ENCODE data around the gene DMD.
A peak's percentile ranks its signal among the peaks of the same experiment; 100 is the strongest.
"Not testable (repeated sequence)": the region's sequence is repeated elsewhere in the genome, so short reads cannot be mapped to it uniquely, and the experiment has no call there.

DMD gene

GRCh38 chrX:32530802-32531403 lies 680.4 kb downstream of the DMD start:
- no peaks in the 10 kb centered on the region for H3F3A ChIP-seq (ENCODE audit: low read depth)
- H3K9ac ChIP-seq (ENCODE audit: low read depth, low read length, poor library complexity, severe bottlenecking), result no peak overlapping the region
- H3K9me2 ChIP-seq (replicated peaks; ENCODE audit: low read depth, low read length), result no peaks in the 10 kb centered on the region
- H3K79me2 ChIP-seq (ENCODE audit: insufficient read depth, low read length), result no peaks in the 10 kb centered on the region
- H4K20me1 ChIP-seq (ENCODE audit: insufficient read depth, low read length, poor library complexity, severe bottlenecking), result no peaks in the 10 kb centered on the region
- no peaks in the 10 kb centered on the region for H3K36me3 ChIP-seq (ENCODE audit: insufficient read depth, low read length)
- no peaks in the 10 kb centered on the region for H3K4me1 ChIP-seq (ENCODE audit: insufficient read depth, low read length, poor library complexity, severe bottlenecking)
- H3K4me2 ChIP-seq (ENCODE audit: low read depth, low read length, poor library complexity, severe bottlenecking), result peak overlapping the region; percentile 52
- TF ChIP-seq, protein P1, sequence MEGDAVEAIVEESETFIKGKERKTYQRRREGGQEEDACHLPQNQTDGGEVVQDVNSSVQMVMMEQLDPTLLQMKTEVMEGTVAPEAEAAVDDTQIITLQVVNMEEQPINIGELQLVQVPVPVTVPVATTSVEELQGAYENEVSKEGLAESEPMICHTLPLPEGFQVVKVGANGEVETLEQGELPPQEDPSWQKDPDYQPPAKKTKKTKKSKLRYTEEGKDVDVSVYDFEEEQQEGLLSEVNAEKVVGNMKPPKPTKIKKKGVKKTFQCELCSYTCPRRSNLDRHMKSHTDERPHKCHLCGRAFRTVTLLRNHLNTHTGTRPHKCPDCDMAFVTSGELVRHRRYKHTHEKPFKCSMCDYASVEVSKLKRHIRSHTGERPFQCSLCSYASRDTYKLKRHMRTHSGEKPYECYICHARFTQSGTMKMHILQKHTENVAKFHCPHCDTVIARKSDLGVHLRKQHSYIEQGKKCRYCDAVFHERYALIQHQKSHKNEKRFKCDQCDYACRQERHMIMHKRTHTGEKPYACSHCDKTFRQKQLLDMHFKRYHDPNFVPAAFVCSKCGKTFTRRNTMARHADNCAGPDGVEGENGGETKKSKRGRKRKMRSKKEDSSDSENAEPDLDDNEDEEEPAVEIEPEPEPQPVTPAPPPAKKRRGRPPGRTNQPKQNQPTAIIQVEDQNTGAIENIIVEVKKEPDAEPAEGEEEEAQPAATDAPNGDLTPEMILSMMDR (conservative IDR thresholded peaks at IDR 0.05; ENCODE audit: low read length), result peak; percentile 70
- TF ChIP-seq EZH2phosphoT487 (IDR thresholded peaks at IDR 0.05; ENCODE audit: borderline replicate concordance), result no peak
- no peaks in the 10 kb centered on the region for H3K27me3 ChIP-seq (ENCODE audit: insufficient read depth, low read length, poor library complexity, severe bottlenecking)
- peak overlapping the region; percentile 64 for H3K4me3 ChIP-seq (ENCODE audit: low read length, poor library complexity, severe bottlenecking)
- peak overlapping the region; percentile 86 for H2AFZ ChIP-seq (ENCODE audit: low read length)
- no peaks in the 10 kb centered on the region for H3K9me3 ChIP-seq (ENCODE audit: insufficient read depth, low read depth, low read length)

DNA sequence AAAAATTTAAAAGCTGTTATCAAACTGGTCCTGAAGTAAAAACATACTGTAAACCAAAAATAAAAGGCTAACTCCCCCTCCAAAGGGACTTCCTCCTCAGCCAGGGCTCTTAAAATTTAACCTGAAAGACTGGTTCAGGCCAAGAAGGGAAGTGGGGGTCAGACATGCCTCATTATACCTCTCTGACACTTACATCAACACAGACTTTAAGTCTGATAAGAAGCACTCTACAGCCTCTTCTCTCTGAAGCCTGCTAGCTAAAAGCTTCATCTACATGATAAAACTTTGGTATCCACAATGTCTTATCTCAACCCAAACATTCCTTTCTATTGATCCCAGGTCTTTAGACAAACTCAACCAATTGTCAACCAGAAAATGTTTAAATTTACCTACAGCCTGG lies 682.9 kb downstream of the DMD start:
- not testable (repeated sequence) for H3K9me3 ChIP-seq (ENCODE audit: insufficient read depth, low read depth, low read length); H3K36me3 ChIP-seq (ENCODE audit: insufficient read depth, low read length); H3K4me3 ChIP-seq (ENCODE audit: low read length, poor library complexity, severe bottlenecking); H3K27me3 ChIP-seq (ENCODE audit: insufficient read depth, low read length, poor library complexity, severe bottlenecking); H2AFZ ChIP-seq (ENCODE audit: low read length); H3F3A ChIP-seq (ENCODE audit: low read depth); H3K9ac ChIP-seq (ENCODE audit: low read depth, low read length, poor library complexity, severe bottlenecking); H4K20me1 ChIP-seq (ENCODE audit: insufficient read depth, low read length, poor library complexity, severe bottlenecking); H3K9me2 ChIP-seq (replicated peaks; ENCODE audit: low read depth, low read length); H3K79me2 ChIP-seq (ENCODE audit: insufficient read depth, low read length); H3K4me2 ChIP-seq (ENCODE audit: low read depth, low read length, poor library complexity, severe bottlenecking); H3K4me1 ChIP-seq (ENCODE audit: insufficient read depth, low read length, poor library complexity, severe bottlenecking)

DNA sequence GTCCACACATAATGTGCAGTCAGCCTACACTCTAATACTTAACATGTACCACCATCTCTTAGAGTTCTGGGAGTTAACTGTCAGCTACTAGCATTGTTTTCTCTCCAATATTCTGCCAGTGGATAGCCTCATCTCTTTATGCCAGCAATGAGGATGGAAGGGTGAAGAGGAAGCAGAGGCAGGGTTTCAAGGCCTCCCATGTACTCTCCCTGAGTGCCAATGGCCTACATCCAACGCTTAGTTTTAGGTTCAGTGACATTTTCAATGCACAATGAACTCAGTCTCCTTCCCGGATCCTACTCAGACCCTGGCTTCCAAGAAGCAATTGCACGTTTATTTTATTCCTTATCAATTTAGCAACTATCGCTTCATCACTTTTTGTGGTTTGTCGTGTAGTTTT lies 686.1 kb downstream of the DMD start:
- H2AFZ ChIP-seq (ENCODE audit: low read length), result no peak overlapping the region
- H3K4me2 ChIP-seq (ENCODE audit: low read depth, low read length, poor library complexity, severe bottlenecking), result no peak overlapping the region
- H4K20me1 ChIP-seq (ENCODE audit: insufficient read depth, low read length, poor library complexity, severe bottlenecking), result no peaks in the 10 kb centered on the region
- no peaks in the 10 kb centered on the region for H3K9me2 ChIP-seq (replicated peaks; ENCODE audit: low read depth, low read length)
- no peak for TF ChIP-seq EZH2phosphoT487 (IDR thresholded peaks at IDR 0.05; ENCODE audit: borderline replicate concordance)
- TF ChIP-seq, protein P1 (conservative IDR thresholded peaks at IDR 0.05; ENCODE audit: low read length), result no peak
- H3K36me3 ChIP-seq (ENCODE audit: insufficient read depth, low read length), result no peaks in the 10 kb centered on the region
- H3K9me3 ChIP-seq (ENCODE audit: insufficient read depth, low read depth, low read length), result no peaks in the 10 kb centered on the region
- no peaks in the 10 kb centered on the region for H3K27me3 ChIP-seq (ENCODE audit: insufficient read depth, low read length, poor library complexity, severe bottlenecking)
- no peaks in the 10 kb centered on the region for H3F3A ChIP-seq (ENCODE audit: low read depth)
- H3K4me3 ChIP-seq (ENCODE audit: low read length, poor library complexity, severe bottlenecking), result no peak overlapping the region
- no peak overlapping the region for H3K9ac ChIP-seq (ENCODE audit: low read depth, low read length, poor library complexity, severe bottlenecking)
- H3K79me2 ChIP-seq (ENCODE audit: insufficient read depth, low read length), result no peaks in the 10 kb centered on the region
- H3K4me1 ChIP-seq (ENCODE audit: insufficient read depth, low read length, poor library complexity, severe bottlenecking), result no peaks in the 10 kb centered on the region

- no peaks in the 10 kb centered on the region for H4K20me1 ChIP-seq (ENCODE audit: insufficient read depth, low read length, poor library complexity, severe bottlenecking)
- H3K36me3 ChIP-seq (ENCODE audit: insufficient read depth, low read length), result no peaks in the 10 kb centered on the region
- H3K4me2 ChIP-seq (ENCODE audit: low read depth, low read length, poor library complexity, severe bottlenecking), result no peak overlapping the region
- H3K79me2 ChIP-seq (ENCODE audit: insufficient read depth, low read length), result no peaks in the 10 kb centered on the region
- no peak overlapping the region for H2AFZ ChIP-seq (ENCODE audit: low read length)
- no peaks in the 10 kb centered on the region for H3F3A ChIP-seq (ENCODE audit: low read depth)
- H3K4me1 ChIP-seq (ENCODE audit: insufficient read depth, low read length, poor library complexity, severe bottlenecking), result no peaks in the 10 kb centered on the region
- H3K27me3 ChIP-seq (ENCODE audit: insufficient read depth, low read length, poor library complexity, severe bottlenecking), result no peaks in the 10 kb centered on the region
- H3K9me3 ChIP-seq (ENCODE audit: insufficient read depth, low read depth, low read length), result no peaks in the 10 kb centered on the region
- no peaks in the 10 kb centered on the region for H3K9me2 ChIP-seq (replicated peaks; ENCODE audit: low read depth, low read length)
- no peak overlapping the region for H3K9ac ChIP-seq (ENCODE audit: low read depth, low read length, poor library complexity, severe bottlenecking)
- H3K4me3 ChIP-seq (ENCODE audit: low read length, poor library complexity, severe bottlenecking), result no peak overlapping the region
- TF ChIP-seq, protein P1 (conservative IDR thresholded peaks at IDR 0.05; ENCODE audit: low read length), result no peak
- TF ChIP-seq EZH2phosphoT487 (IDR thresholded peaks at IDR 0.05; ENCODE audit: borderline replicate concordance), result no peak
Observed at GRCh38 chrX:32524385-32524784, 687.0 kb downstream of the DMD start.
